Measurements from ENCODE around the gene ABCA7.

DNA sequence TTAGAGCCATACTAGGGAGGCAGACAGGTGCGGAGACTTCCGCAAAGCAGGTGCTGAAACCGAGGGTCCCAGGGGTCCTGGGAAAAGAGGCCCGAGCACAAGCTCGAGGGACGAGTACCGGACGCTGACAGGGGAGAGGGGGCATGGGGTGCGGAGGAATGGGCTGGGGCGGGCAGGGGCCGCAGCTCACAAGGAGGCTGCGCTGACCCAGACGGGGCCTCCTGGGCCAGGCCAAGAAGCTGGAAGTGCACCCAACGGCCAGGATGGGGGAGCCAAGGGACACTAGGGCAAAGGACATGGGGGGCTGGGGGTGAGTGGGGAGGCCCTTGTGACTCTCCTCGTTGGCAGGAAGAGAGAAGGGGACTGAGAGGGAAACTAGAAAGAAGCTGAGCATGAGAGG, 53.4 kb downstream of the ABCA7 start:
- TF ChIP-seq EZH2 (IDR thresholded peaks at IDR 0.05; ENCODE audit: borderline replicate concordance, insufficient read depth, low read length, poor library complexity, severe bottlenecking) (no peak), RAD21 (conservative IDR thresholded peaks at IDR 0.05) (no peak), TAF1 (IDR thresholded peaks at IDR 0.05; ENCODE audit: low read depth) (no peak), POLR2AphosphoS5 (IDR thresholded peaks at IDR 0.05) (no peak), EP300 (conservative IDR thresholded peaks at IDR 0.05; ENCODE audit: poor library complexity, severe bottlenecking) (no peak), MXI1 (conservative IDR thresholded peaks at IDR 0.05; ENCODE audit: poor library complexity, severe bottlenecking) (no peak)
- TF ChIP-seq, protein P1, sequence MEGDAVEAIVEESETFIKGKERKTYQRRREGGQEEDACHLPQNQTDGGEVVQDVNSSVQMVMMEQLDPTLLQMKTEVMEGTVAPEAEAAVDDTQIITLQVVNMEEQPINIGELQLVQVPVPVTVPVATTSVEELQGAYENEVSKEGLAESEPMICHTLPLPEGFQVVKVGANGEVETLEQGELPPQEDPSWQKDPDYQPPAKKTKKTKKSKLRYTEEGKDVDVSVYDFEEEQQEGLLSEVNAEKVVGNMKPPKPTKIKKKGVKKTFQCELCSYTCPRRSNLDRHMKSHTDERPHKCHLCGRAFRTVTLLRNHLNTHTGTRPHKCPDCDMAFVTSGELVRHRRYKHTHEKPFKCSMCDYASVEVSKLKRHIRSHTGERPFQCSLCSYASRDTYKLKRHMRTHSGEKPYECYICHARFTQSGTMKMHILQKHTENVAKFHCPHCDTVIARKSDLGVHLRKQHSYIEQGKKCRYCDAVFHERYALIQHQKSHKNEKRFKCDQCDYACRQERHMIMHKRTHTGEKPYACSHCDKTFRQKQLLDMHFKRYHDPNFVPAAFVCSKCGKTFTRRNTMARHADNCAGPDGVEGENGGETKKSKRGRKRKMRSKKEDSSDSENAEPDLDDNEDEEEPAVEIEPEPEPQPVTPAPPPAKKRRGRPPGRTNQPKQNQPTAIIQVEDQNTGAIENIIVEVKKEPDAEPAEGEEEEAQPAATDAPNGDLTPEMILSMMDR (IDR thresholded peaks at IDR 0.05; ENCODE audit: poor library complexity, severe bottlenecking), result no peak
- TF ChIP-seq, protein P2, sequence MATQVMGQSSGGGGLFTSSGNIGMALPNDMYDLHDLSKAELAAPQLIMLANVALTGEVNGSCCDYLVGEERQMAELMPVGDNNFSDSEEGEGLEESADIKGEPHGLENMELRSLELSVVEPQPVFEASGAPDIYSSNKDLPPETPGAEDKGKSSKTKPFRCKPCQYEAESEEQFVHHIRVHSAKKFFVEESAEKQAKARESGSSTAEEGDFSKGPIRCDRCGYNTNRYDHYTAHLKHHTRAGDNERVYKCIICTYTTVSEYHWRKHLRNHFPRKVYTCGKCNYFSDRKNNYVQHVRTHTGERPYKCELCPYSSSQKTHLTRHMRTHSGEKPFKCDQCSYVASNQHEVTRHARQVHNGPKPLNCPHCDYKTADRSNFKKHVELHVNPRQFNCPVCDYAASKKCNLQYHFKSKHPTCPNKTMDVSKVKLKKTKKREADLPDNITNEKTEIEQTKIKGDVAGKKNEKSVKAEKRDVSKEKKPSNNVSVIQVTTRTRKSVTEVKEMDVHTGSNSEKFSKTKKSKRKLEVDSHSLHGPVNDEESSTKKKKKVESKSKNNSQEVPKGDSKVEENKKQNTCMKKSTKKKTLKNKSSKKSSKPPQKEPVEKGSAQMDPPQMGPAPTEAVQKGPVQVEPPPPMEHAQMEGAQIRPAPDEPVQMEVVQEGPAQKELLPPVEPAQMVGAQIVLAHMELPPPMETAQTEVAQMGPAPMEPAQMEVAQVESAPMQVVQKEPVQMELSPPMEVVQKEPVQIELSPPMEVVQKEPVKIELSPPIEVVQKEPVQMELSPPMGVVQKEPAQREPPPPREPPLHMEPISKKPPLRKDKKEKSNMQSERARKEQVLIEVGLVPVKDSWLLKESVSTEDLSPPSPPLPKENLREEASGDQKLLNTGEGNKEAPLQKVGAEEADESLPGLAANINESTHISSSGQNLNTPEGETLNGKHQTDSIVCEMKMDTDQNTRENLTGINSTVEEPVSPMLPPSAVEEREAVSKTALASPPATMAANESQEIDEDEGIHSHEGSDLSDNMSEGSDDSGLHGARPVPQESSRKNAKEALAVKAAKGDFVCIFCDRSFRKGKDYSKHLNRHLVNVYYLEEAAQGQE (IDR thresholded peaks at IDR 0.05; ENCODE audit: borderline replicate concordance), result no peak
